K562 (cell line): ENCODE results near the gene STON2. TPM values are rescaled to one million over a fixed set of nuclear protein-coding genes. Genes with fewer than 3 reads are reported as not detected.

ENCODE experiments used
- C11orf30 ChIP-seq: fragments of 450-650 bp; IDR thresholded peaks from 2 replicates; pipeline ENCODE4 v1.6.1; 2016; ENCODE audit warnings: low read depth, mild to moderate bottlenecking
- CBFA2T3 ChIP-seq: fragments of 450-650 bp; IDR thresholded peaks from 2 replicates; pipeline ENCODE4 v1.6.1; 2017
- HNRNPK ChIP-seq: fragments of 200-400 bp; formaldehyde crosslinking; IDR thresholded peaks from one replicate; pipeline ENCODE4 v1.6.1; 2018; ENCODE audit warnings: mild to moderate bottlenecking, low read depth, low read length; ENCODE audit not compliant: poor library complexity, severe bottlenecking
- MAFF ChIP-seq: IDR thresholded peaks from 2 replicates; pipeline ENCODE4 v1.6.1; 2012; ENCODE audit warnings: low read length, improper control_type of control experiment
- PCBP2 ChIP-seq: fragments of 200-400 bp; formaldehyde crosslinking; IDR thresholded peaks from 2 replicates; pipeline ENCODE4 v1.6.1; 2018; ENCODE audit warnings: low read length, low read depth, mild to moderate bottlenecking, moderate library complexity; ENCODE audit not compliant: poor library complexity, severe bottlenecking
- RFX1 ChIP-seq: fragments of 450-650 bp; IDR thresholded peaks from 2 replicates; pipeline ENCODE4 v1.6.1; 2016; ENCODE audit warnings: mild to moderate bottlenecking, moderate library complexity
- STAG1 ChIP-seq: sonication (generic); formaldehyde crosslinking; IDR thresholded peaks from 2 replicates; pipeline ENCODE4 v1.5.0; 2020; ENCODE audit warnings: missing genetic modification reagents, borderline replicate concordance
- polyA plus RNA-seq, 8 experiments: library from polyadenylated mRNA; depleted of rRNA in 4 of 8; stranded (reverse) in 5 of 8; unstranded in 3 of 8; fragments of >200 nt; fragmentation: Nextera tagmentation in 2 of 8; fragmentation: Illumina TruSeq in 1 of 8; extraction: Ambion mirVana in 2 of 8; extraction: Trizol in 1 of 8; gene quantifications; 2 replicates each; pipeline versions ENCODE4 v1.2.1 to v1.2.3, GENCODE V29; 2011 to 2014; ENCODE audit warnings: inconsistent platforms in 1 of 8, missing spikeins in 1 of 8
- total RNA-seq, 7 experiments: library from RNA; depleted of rRNA in 6 of 7; stranded (reverse); fragments of >200 nt in 6 of 7; fragmentation: Illumina TruSeq in 2 of 7; extraction: Trizol in 2 of 7; gene quantifications; 2 replicates each; pipeline versions ENCODE4 v1.2.1 to v1.2.3, GENCODE V29; 2011 to 2021; ENCODE audit warnings: low replicate concordance in 1 of 7
- TF ChIP-seq, protein P1 (sequence below): IDR thresholded peaks from 2 replicates; pipeline ENCODE4 v1.6.1; 2016; ENCODE audit warnings: missing genetic modification characterization, missing compliant biosample characterization
- TF ChIP-seq, protein P2 (sequence below): fragments of 450-650 bp; IDR thresholded peaks from 2 replicates; pipeline ENCODE4 v1.6.1; 2018; ENCODE audit not compliant: partially characterized antibody

The STON2 gene
- total and polyA plus RNA-seq, 9 of the 15 experiments (the other 6 are each of a cell fraction or from before 2014, with no cell fraction given), result 7.8 to 99.3 (median 53.5) TPM

GRCh38 chr14:81286574-81287370, 113.4 kb downstream of the STON2 start (continued):
- TF ChIP-seq, protein P1, sequence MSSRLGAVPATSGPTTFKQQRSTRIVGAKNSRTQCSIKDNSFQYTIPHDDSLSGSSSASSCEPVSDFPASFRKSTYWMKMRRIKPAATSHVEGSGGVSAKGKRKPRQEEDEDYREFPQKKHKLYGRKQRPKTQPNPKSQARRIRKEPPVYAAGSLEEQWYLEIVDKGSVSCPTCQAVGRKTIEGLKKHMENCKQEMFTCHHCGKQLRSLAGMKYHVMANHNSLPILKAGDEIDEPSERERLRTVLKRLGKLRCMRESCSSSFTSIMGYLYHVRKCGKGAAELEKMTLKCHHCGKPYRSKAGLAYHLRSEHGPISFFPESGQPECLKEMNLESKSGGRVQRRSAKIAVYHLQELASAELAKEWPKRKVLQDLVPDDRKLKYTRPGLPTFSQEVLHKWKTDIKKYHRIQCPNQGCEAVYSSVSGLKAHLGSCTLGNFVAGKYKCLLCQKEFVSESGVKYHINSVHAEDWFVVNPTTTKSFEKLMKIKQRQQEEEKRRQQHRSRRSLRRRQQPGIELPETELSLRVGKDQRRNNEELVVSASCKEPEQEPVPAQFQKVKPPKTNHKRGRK (tag), result no peak
- TF ChIP-seq RFX1, result no peak
- TF ChIP-seq MAFF, result 0 out of 2 replicates have a peak, but pooled peaks have one; percentile 33
- TF ChIP-seq PCBP2, result no peak
- TF ChIP-seq CBFA2T3, result no peak
- TF ChIP-seq HNRNPK, result no peak
- TF ChIP-seq STAG1, result no peak
- TF ChIP-seq C11orf30, result peak; percentile 16; the same call in 1 of the 2 replicates
- TF ChIP-seq, protein P2, sequence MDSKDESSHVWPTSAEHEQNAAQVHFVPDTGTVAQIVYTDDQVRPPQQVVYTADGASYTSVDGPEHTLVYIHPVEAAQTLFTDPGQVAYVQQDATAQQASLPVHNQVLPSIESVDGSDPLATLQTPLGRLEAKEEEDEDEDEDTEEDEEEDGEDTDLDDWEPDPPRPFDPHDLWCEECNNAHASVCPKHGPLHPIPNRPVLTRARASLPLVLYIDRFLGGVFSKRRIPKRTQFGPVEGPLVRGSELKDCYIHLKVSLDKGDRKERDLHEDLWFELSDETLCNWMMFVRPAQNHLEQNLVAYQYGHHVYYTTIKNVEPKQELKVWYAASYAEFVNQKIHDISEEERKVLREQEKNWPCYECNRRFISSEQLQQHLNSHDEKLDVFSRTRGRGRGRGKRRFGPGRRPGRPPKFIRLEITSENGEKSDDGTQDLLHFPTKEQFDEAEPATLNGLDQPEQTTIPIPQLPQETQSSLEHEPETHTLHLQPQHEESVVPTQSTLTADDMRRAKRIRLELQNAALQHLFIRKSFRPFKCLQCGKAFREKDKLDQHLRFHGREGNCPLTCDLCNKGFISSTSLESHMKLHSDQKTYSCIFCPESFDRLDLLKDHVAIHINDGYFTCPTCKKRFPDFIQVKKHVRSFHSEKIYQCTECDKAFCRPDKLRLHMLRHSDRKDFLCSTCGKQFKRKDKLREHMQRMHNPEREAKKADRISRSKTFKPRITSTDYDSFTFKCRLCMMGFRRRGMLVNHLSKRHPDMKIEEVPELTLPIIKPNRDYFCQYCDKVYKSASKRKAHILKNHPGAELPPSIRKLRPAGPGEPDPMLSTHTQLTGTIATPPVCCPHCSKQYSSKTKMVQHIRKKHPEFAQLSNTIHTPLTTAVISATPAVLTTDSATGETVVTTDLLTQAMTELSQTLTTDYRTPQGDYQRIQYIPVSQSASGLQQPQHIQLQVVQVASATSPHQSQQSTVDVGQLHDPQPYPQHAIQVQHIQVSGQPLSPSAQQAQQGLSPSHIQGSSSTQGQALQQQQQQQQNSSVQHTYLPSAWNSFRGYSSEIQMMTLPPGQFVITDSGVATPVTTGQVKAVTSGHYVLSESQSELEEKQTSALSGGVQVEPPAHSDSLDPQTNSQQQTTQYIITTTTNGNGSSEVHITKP, result no peak
